Neural cell (in vitro differentiated cells): ENCODE data around the gene KCNIP4. TPM values are rescaled to one million over a fixed set of nuclear protein-coding genes. Genes with fewer than 3 reads are reported as not detected.

Source experiments
- H2AFZ ChIP-seq: fragments of 200-600, 300-800 bp; sonication (generic), shearing (Covaris generic); 2 replicates; pipeline ENCODE4 v1.6.0; 2014; ENCODE audit warnings: low read depth, mild to moderate bottlenecking, antibody characterized with exemption, low read length, moderate library complexity
- H3F3A ChIP-seq: fragments of 200-600 bp; shearing (Covaris generic); 2 replicates; pipeline ENCODE4 v1.6.1; 2016; ENCODE audit warnings: mild to moderate bottlenecking, moderate library complexity, mixed read lengths, antibody characterized with exemption, low read length; ENCODE audit not compliant: insufficient read depth, poor library complexity, severe bottlenecking
- H3K27ac ChIP-seq: fragments of 200-600, 300-800 bp; sonication (generic), shearing (Covaris generic); 2 replicates; pipeline ENCODE4 v1.5.1; 2014; ENCODE audit warnings: mild to moderate bottlenecking, low read length, moderate library complexity
- H3K27me3 ChIP-seq: fragments of 300-800, 200-600 bp; sonication (generic), shearing (Covaris generic); 2 replicates; pipeline ENCODE4 v1.6.0; 2014; ENCODE audit warnings: mild to moderate bottlenecking, low read depth, low read length, moderate library complexity; ENCODE audit not compliant: insufficient read depth
- H3K36me3 ChIP-seq: fragments of 300-800, 200-600 bp; sonication (generic), shearing (Covaris generic); 2 replicates; pipeline ENCODE4 v1.5.1; 2014; ENCODE audit warnings: mild to moderate bottlenecking, antibody characterized with exemption, low read length, moderate library complexity; ENCODE audit not compliant: insufficient read depth
- H3K4me2 ChIP-seq: fragments of 300-800, 200-600 bp; sonication (generic), shearing (Covaris generic); 2 replicates; pipeline ENCODE4 v1.6.0; 2014; ENCODE audit warnings: mild to moderate bottlenecking, low read length
- H3K4me3 ChIP-seq: fragments of 300-800, 200-600 bp; sonication (generic), shearing (Covaris generic); 2 replicates; pipeline ENCODE4 v1.5.1; 2014; ENCODE audit warnings: mild to moderate bottlenecking, low read length, moderate library complexity
- H3K79me2 ChIP-seq: fragments of 200-600 bp; shearing (Covaris generic); replicated peaks from 2 replicates; pipeline ENCODE4 v1.6.0; 2014; ENCODE audit warnings: mild to moderate bottlenecking, low read length, moderate library complexity; ENCODE audit not compliant: insufficient read depth
- H3K9ac ChIP-seq: fragments of 300-800, 200-600 bp; sonication (generic), shearing (Covaris generic); 2 replicates; pipeline ENCODE4 v1.6.1; 2016; ENCODE audit warnings: mild to moderate bottlenecking, low read length, mixed read lengths
- H3K9me2 ChIP-seq: fragments of 200-600 bp; shearing (Covaris generic); 2 replicates; pipeline ENCODE4 v1.6.1; 2016; ENCODE audit warnings: mild to moderate bottlenecking, low read length, mixed read lengths; ENCODE audit not compliant: insufficient read depth
- H3K9me3 ChIP-seq: fragments of 200-600, 300-800 bp; sonication (generic), shearing (Covaris generic); 2 replicates; pipeline ENCODE4 v1.6.1; 2016; ENCODE audit warnings: mild to moderate bottlenecking, mixed run types, low read length, moderate library complexity, mixed read lengths
- H4K20me1 ChIP-seq: fragments of 200-600 bp; shearing (Covaris generic); 2 replicates; pipeline ENCODE4 v1.6.1; 2016; ENCODE audit warnings: mild to moderate bottlenecking, mixed run types; ENCODE audit not compliant: insufficient read depth
- EP300 ChIP-seq: fragments of 450-650 bp; conservative IDR thresholded peaks from 2 replicates; pipeline ENCODE4 v1.6.1; 2014; ENCODE audit warnings: antibody characterized with exemption, mild to moderate bottlenecking, moderate library complexity; ENCODE audit not compliant: poor library complexity, severe bottlenecking
- EZH2 ChIP-seq: fragments of 200-600, 300-800 bp; shearing (Covaris generic), sonication (generic); IDR thresholded peaks from 2 replicates; pipeline ENCODE4 v1.6.1; 2014; ENCODE audit warnings: antibody characterized with exemption, low read length, borderline replicate concordance, mild to moderate bottlenecking; ENCODE audit not compliant: insufficient read depth, poor library complexity, severe bottlenecking
- MXI1 ChIP-seq: fragments of 450-650 bp; conservative IDR thresholded peaks from 2 replicates; pipeline ENCODE4 v1.6.1; 2014; ENCODE audit warnings: antibody characterized with exemption, mild to moderate bottlenecking; ENCODE audit not compliant: poor library complexity, severe bottlenecking
- POLR2AphosphoS5 ChIP-seq: IDR thresholded peaks from 2 replicates; pipeline ENCODE4 v1.6.1; 2012
- RAD21 ChIP-seq: fragments of 450-650 bp; conservative IDR thresholded peaks from 2 replicates; pipeline ENCODE4 v1.6.1; 2014; ENCODE audit warnings: antibody characterized with exemption, mild to moderate bottlenecking, moderate library complexity
- SMC3 ChIP-seq: fragments of 450-650 bp; conservative IDR thresholded peaks from 2 replicates; pipeline ENCODE4 v1.6.1; 2014; ENCODE audit warnings: antibody characterized with exemption, mild to moderate bottlenecking, moderate library complexity; ENCODE audit not compliant: poor library complexity
- TAF1 ChIP-seq: IDR thresholded peaks from 2 replicates; pipeline ENCODE4 v1.6.1; 2012; ENCODE audit warnings: low read depth
- polyA plus RNA-seq: library from polyadenylated mRNA; depleted of rRNA; stranded (reverse); fragments of >200 nt; gene quantifications from 2 replicates; pipeline ENCODE4 v1.2.3, GENCODE V29; 2014
- TF ChIP-seq, protein P1 (sequence below): IDR thresholded peaks from 2 replicates; pipeline ENCODE4 v1.6.1; 2012; ENCODE audit warnings: borderline replicate concordance

Gene KCNIP4
- polyA plus RNA-seq, 1 donor from 2014 or later, result 22.8 TPM

DNA sequence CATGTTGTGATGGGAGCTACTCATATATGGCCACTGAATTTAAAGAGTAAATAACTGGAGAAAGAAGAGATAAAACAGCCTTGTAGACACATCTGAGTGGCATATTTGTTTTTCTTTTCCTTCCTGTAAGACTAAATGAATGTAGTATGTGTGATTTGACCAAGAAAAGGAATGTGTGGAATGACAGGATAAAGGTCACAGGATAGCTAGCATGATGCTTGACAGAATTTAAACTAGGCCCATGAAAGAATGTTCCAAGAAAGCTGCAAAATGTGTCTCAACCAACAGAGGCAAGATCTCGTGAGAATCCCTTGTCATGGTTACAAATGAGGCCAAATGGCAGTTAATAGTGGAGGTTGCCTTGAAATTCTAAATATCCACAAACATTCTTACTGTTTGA, 137.0 kb downstream of the KCNIP4 start:
- Histone ChIP-seq H4K20me1 (no peaks in the 10 kb centered on the region), H3K79me2 (no peaks in the 10 kb centered on the region), H3K27ac (no peak overlapping the region), H2AFZ (no peak overlapping the region), H3K9me2 (no peaks in the 10 kb centered on the region), H3K4me2 (no peak overlapping the region), H3K36me3 (no peaks in the 10 kb centered on the region), H3K9ac (no peak overlapping the region), H3K27me3 (no peaks in the 10 kb centered on the region), H3K4me3 (no peak overlapping the region), H3F3A (no peaks in the 10 kb centered on the region), H3K9me3 (no peaks in the 10 kb centered on the region)
- TF ChIP-seq SMC3, result no peak
- TF ChIP-seq TAF1, result no peak

DNA sequence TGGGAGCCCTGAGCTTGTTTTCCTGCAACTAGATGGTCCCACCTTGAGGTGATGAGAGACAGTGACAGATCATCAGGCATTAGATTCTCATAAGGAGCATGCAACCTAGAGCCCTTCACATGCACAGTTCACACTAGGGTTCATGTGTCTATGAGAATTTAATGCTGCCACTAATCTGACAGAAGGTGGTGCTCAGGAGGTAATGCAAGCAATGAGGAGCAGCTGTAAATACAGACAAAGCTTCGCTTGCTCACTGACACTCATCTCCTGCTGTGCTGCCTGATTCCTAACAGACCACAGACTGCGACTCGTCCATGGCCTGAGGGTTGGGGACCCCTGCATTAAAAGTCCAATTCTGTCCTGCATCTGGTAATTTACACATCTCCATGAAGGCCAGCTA, 141.6 kb downstream of the KCNIP4 start:
- Histone ChIP-seq H3K9ac (no peak overlapping the region), H3F3A (no peaks in the 10 kb centered on the region), H3K4me3 (no peak overlapping the region), H3K27me3 (no peaks in the 10 kb centered on the region), H3K9me3 (no peaks in the 10 kb centered on the region), H3K27ac (no peak overlapping the region), H3K9me2 (no peaks in the 10 kb centered on the region), H2AFZ (no peak overlapping the region), H3K79me2 (no peaks in the 10 kb centered on the region), H3K36me3 (no peaks in the 10 kb centered on the region), H4K20me1 (no peaks in the 10 kb centered on the region), H3K4me2 (no peak overlapping the region)
- TF ChIP-seq, protein P1, sequence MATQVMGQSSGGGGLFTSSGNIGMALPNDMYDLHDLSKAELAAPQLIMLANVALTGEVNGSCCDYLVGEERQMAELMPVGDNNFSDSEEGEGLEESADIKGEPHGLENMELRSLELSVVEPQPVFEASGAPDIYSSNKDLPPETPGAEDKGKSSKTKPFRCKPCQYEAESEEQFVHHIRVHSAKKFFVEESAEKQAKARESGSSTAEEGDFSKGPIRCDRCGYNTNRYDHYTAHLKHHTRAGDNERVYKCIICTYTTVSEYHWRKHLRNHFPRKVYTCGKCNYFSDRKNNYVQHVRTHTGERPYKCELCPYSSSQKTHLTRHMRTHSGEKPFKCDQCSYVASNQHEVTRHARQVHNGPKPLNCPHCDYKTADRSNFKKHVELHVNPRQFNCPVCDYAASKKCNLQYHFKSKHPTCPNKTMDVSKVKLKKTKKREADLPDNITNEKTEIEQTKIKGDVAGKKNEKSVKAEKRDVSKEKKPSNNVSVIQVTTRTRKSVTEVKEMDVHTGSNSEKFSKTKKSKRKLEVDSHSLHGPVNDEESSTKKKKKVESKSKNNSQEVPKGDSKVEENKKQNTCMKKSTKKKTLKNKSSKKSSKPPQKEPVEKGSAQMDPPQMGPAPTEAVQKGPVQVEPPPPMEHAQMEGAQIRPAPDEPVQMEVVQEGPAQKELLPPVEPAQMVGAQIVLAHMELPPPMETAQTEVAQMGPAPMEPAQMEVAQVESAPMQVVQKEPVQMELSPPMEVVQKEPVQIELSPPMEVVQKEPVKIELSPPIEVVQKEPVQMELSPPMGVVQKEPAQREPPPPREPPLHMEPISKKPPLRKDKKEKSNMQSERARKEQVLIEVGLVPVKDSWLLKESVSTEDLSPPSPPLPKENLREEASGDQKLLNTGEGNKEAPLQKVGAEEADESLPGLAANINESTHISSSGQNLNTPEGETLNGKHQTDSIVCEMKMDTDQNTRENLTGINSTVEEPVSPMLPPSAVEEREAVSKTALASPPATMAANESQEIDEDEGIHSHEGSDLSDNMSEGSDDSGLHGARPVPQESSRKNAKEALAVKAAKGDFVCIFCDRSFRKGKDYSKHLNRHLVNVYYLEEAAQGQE, result no peak
- no peak for TF ChIP-seq TAF1
- no peak for TF ChIP-seq POLR2AphosphoS5
- no peak for TF ChIP-seq SMC3

DNA sequence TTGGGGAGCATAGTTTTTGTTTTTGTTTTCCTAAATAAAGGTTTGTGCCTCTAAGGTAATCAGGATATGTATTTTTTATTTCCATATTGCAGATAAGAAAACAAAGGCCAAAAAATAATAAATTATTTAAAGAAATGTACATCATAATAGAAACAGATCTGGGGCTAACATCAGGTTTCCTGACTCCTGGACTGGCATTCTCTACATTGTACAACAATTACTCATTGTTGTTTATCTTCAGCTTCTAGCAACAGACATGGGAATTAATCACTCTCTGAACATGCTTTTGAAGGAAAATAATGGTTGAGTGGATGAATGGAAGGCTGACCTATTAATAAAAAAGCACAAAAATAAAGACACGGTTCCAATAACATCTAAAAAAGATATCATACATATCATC, 146.2 kb downstream of the KCNIP4 start:
- H3K4me2 ChIP-seq, result no peak overlapping the region

More for the DNA sequence above, 146.2 kb downstream of the KCNIP4 start:
- TF ChIP-seq TAF1 (no peak), SMC3 (no peak), POLR2AphosphoS5 (no peak), EP300 (no peak), RAD21 (no peak), MXI1 (no peak), EZH2 (no peak)
- TF ChIP-seq, protein P1, result no peak
- Histone ChIP-seq H3F3A (no peaks in the 10 kb centered on the region), H3K36me3 (no peaks in the 10 kb centered on the region), H3K27me3 (no peaks in the 10 kb centered on the region), H3K79me2 (no peaks in the 10 kb centered on the region), H3K9me2 (no peaks in the 10 kb centered on the region), H3K27ac (no peak overlapping the region), H4K20me1 (no peaks in the 10 kb centered on the region), H3K9ac (no peak overlapping the region), H3K4me3 (no peak overlapping the region), H3K9me3 (no peaks in the 10 kb centered on the region), H2AFZ (no peak overlapping the region)
